C4-2B (cell line): ENCODE results near the gene SNRNP48.

ENCODE experiments used
- CTCF ChIP-seq: fragments of 450-650 bp; conservative IDR thresholded peaks from 2 replicates; pipeline ENCODE4 v1.5.1; 2017; ENCODE audit warnings: mild to moderate bottlenecking
- ZFX ChIP-seq: fragments of 450-650 bp; IDR thresholded peaks from 2 replicates; pipeline ENCODE4 v1.6.1; 2017

GRCh38 chr6:7568021-7568420 is 22.0 kb upstream of the SNRNP48 start:
- TF ChIP-seq CTCF: no peak
- TF ChIP-seq ZFX: no peak
